HG03439 (cell line): ENCODE measurements around the gene SLC6A15.

Experiments used
- ATAC-seq: cut with Tn5 transposase; IDR thresholded peaks from one replicate; pipeline ENCODE4 v1.9.1; 2021; ENCODE audit warnings: mild to moderate bottlenecking, moderate library complexity; ENCODE audit not compliant: unreplicated experiment

Gene SLC6A15

DNA sequence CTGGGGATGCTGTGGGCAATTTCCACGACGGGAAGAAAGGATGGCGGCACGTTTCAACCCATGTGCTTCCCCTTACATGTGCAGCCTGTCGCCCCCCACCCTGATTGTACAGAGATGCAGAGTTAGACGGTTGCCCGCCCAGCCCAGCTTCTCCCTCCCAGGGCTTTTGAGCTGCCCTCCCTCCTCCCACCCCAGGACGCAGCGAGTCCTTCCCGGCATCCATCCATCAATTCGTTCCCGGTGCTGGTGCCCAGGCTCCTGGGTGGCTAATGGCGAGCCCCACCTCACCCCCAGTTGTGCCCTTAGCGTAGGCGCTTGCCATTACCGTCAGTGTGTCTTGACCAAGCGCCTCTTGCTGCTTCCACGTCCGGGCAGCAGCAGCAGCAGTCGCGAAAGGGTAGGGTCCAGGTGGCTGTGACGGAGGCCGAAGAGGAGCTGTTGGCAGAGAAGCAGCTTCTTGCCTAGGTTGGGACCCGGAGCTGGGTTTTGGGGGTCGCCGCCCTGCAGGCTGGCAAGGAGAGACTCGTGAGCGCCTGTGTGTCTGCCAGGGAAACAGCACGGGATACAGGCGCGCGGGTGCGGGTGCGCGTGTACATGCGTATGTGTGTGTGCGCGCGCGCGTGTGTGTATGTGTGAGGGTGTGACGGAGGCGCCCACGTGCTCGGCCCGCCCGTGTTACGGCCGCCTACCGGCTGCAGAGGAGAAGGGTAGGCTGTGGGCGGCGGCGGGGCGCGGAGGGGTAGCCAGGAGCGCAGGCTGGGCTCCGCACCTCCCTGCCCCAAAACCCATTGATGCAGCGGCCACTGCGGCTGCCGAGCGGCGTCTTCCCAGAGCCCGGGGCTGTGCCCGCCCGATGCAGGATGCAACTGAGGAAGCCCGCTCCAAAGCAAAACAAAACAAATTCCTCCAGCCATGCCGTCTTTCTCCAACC lies at the start of gene SLC6A15:
Gene SLC6A15, minus strand, starts transcription at position 602 of the 931 bp plus-strand sequence. CDS start 20,679 bp downstream, outside the sequence.
- no peak for ATAC-seq

GRCh38 chr12:84960918-84961317 lies 48.3 kb upstream of the SLC6A15 start:
- ATAC-seq = no peak

DNA sequence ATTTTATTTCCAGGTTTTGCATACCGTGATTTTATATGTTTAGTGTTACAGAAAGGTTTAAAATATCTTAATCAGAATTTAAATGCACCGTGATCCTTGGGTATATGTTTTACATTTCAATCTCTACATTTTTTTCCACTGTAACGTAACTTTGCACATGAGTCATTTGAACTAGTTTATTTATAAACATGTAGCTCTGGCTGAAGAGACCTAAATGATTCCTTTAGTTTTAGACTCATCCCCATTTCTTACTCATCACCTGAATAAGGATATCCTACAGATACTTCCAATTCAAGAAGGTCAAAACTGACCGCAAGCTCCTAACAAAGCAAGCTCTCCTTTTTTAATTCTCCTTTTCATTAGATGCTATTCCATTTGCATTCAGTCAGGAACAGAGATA lies 42.7 kb upstream of the SLC6A15 start:
- no peak for ATAC-seq

DNA sequence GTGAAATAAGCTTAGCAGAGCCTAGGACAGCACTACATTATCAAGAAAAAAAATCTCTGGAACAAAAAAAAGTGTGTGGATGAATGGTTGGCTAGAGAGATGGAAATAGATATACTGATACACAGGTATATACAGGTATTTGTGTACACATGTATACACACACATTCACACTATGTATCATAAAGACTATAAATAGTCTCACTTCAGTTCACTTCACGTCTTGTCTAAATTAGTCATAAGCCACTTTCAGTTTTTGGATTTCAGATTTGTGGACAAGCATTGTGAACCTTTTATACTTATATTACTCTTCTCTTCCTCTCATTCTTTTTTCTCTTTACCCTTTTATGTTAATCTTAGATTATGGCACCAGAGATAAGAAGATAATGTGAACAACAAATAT lies 41.8 kb upstream of the SLC6A15 start:
- no peak for ATAC-seq

- no peak for ATAC-seq
These were observed 38.5 kb upstream of the SLC6A15 start for GRCh38 chr12:84950971-84951546.

GRCh38 chr12:84946753-84947152 lies 34.2 kb upstream of the SLC6A15 start:
- no peak for ATAC-seq

- ATAC-seq = no peak
These were observed 24.8 kb upstream of the SLC6A15 start for GRCh38 chr12:84937415-84937814.

GRCh38 chr12:84929501-84929900 lies 16.9 kb upstream of the SLC6A15 start:
- ATAC-seq = no peak

DNA sequence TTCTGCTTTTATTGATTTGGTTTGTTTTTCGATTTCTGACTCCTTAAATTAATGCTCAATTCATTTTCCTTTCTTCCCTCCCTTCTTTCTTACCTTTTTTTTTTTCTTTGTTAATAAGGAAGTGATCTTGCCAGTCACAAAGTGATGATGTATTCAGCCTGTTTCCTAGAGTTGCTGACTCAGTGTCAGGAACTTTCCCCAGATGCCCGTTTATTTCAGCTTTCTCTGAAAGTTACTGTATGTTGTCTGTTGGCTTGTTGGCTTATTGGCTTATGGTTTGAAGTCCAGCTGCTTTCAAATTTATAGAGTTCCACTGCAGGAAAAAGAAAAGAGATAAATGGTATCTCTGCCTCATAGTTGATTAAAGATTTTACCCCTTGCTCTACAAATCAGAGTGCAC lies 12.4 kb upstream of the SLC6A15 start:
- ATAC-seq = no peak

DNA sequence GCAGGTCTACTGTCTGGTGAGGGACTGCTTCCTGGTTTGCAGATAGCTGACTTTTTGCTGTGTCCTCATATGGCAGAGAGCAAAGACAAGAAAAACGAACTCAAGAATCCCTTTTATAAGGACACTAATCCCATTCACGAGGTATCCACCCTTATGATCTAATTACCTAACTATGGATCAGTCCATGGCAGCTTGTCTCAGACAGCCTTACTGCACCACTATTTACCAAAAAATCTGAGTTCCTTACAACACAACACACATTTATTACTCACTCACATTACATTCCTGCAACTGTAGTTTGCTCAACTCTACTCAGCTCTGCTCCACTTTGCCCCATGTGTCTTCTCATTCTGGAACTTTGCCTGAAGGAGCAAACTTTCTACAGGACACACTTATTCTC lies 10.1 kb upstream of the SLC6A15 start:
- ATAC-seq = no peak

GRCh38 chr12:84920331-84920730 lies 7.7 kb upstream of the SLC6A15 start:
- ATAC-seq = no peak

- ATAC-seq = no peak
These were observed 6.7 kb upstream of the SLC6A15 start for GRCh38 chr12:84919271-84919670.

DNA sequence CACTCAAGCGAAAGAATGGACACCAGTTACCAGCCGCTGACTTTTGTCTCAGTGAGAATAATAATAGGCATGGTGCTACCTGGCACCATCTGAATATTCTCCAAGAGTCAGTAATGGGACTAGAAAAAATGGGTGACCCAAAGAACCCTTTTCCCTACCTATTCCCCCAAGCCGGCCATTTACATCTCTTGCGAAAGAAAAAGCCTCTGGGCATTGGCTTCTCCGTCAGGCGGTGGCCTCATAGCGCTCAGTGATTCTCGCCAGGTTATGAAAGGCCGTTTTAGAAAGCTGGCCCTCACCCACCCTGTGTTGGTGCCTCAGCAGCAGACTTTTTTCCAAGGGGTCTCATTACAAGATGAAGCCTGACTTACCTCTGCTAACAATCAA lies 523 bp upstream of the SLC6A15 start:
- no peak for ATAC-seq

DNA sequence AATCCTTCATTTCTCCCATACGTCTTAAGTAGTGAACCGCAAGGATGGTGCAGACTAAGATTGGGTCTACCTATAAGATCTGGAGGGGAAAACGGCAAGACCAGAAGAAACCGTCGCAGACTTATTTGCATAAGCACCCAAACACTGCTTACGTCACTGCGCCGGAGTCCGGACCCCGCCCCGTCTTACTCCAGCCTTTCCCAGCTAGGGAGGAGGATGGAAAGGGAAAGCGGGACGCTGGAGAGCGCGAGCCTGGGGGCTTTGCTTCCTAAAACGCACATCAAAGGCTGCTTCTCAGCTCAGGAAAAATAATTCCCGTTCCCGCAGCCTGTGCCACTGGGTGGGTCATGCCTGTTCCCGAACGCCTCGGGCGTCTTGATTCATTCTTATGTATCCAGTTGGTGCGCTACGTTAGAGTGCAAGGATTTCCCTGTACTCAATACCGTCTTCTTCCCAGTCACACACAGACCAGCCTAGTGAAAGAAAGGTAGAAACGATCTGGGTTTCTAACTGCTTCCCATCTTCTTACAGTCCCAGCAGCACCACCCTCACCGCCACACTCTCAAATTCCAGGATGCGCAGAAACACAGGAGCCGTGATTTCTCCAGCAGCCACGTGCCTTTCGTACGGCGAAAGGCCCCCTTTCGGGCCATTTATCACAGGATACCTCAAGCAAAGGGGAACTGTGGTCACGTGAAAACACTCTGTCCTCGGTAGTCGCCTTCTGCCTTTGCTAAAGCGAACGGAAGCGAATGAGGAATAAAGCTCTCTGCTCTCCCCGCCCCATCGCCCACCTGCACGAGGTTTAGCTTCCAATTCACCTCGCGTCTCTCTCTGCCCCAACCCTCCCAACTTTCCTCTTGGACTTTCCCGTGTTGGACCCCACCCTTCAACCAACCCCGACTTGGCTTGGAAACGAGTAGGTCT lies 1.1 kb downstream of the SLC6A15 start:
- ATAC-seq = no peak

GRCh38 chr12:84910549-84911241 lies 1.9 kb downstream of the SLC6A15 start:
- ATAC-seq = no peak

- no peak for ATAC-seq
These were observed 8.5 kb downstream of the SLC6A15 start for GRCh38 chr12:84904051-84904450.

DNA sequence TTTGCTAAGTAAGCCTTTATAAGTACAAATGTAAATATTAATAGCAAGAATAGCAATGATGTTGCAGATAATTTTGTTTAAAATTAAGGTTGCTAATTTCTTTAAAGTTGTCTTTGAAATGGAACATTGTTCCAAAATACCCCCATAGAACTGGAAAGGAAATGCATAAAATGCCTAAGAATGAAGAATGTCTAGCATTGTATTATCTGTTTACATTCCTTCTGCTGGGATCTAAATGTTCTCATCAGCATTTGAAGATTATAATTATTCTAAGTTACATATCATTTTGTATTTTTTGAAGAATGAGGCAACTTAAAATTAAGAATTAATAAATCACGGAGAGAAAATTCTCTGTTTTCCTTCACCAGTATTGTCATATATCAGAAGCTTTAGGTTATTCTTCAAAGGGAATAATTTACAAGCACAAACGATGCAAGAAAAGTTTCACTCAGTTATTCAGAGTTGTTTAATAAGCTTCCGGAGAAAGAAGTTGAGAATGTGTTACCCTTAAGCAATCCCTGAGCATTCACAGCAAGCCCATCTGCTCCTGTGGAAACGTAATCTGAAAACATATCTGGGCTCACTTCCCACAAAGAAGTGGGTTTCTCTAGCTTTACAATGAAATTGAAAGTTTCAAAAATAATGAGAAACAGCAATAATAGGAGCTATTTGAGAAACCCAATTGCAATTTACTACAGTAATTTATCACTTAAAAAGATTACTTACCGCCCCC lies 21.3 kb downstream of the SLC6A15 start:
- ATAC-seq = no peak

DNA sequence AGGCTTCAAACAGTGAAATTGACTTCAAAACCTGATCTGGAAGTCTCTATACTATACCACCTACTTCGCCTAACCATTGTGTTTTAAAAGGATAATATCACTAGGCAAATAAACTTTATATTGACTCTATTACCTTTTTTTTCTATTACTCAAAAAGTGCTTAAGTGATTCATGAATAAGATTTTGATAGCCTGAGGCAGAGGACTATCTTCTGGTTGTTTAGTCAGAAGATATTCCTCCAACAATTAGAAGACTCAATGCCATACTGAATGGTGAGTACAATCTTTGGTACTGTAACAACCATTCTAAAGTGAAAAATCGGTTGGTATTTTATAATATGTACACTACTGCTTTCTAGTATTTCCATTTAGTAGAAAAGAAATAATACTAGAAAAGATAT lies 22.8 kb downstream of the SLC6A15 start:
- no peak for ATAC-seq

DNA sequence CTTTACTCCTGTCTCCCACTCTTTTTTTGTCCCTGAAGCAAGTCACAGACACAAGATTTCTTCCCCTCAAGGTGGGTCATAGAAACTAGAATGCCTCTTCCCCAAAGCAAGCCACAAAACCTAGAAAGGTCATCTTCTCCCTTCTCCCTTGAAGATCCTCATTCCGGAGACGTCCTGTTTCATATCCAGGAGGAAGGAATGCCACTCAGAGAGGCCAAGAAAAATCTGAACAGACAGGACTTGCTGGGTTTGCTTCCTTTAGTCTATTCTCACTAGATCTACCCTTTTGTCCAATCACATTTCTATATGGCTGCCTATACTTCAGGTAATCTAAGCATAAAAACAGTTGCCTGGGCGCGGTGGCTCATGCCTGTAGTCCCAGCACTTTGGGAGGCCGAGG lies 23.7 kb downstream of the SLC6A15 start:
- ATAC-seq = no peak

DNA sequence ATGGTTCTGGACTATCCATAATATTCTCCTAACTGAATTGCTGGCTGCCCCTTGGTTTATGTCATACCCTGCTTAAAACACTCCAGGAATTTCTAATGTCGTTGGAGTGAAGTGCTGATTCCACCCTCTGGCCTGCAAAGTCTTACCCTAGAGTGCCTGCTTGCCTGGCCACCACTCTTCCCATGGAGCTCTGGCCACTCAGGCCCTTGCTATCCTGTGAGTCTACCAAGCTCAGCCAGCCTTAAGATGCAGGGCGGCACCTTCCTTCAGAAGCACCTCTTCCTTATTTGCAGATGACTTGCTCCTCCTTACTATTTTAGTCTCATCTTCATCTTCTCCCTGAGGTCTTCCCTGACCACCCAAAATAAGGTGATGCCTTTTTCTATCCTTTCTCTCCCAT lies 35.3 kb downstream of the SLC6A15 start:
- ATAC-seq = no peak
